HG02642 (cell line): ENCODE results near the gene SALL3.
"Not testable (repeated sequence)": the region's sequence is repeated elsewhere in the genome, so short reads cannot be mapped to it uniquely, and the experiment has no call there.

Experiments used
- ATAC-seq: cut with Tn5 transposase; IDR thresholded peaks from one replicate; pipeline ENCODE4 v1.9.1; 2021; ENCODE audit warnings: mild to moderate bottlenecking; ENCODE audit not compliant: unreplicated experiment, poor library complexity

The SALL3 gene

GRCh38 chr18:78979730-78980278, at the start of gene SALL3:
Gene SALL3 (plus strand): TSS chr18:78979818. CDS start chr18:78980275, 457 bp downstream.
- ATAC-seq, result no peak

DNA sequence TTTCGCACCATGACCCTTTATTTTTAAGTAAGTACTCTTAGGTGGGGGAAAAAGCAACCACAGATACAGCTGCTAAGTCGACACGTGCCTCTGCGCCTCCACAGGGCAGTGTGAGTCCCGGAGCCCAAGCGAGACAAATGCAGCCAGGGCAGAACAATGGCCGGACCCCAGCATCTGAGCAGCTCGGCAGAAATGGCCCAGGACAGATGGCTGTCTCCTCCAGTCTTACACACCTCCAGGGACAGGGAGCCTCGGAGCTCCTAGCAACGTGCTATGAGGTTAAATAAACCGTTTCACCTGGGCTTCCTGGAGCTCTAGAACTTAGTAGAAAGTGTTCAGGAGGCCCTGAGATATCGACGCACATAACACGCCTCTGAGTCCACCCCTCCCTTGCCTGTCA, 47.3 kb upstream of the SALL3 start:
- no peak for ATAC-seq

DNA sequence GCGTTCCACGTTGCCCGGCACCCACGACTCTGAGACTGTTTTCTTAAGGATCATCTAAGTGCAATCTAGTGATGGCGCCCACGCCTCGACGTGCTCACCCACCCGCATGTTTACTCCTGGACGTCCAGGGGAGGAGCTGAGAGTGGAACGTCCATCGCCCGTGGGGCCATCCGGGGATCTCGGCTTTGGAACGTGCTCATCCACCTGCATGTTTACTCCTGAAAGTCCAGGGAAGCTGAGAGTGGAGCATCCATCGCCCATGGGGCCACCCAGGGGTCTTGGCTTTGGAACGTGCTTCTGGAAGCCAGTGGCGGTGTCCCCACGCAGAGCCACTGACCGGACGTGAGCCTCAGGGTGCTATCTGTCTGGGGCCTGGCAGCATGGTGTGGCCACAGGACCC, 45.6 kb upstream of the SALL3 start:
- no peak for ATAC-seq

DNA sequence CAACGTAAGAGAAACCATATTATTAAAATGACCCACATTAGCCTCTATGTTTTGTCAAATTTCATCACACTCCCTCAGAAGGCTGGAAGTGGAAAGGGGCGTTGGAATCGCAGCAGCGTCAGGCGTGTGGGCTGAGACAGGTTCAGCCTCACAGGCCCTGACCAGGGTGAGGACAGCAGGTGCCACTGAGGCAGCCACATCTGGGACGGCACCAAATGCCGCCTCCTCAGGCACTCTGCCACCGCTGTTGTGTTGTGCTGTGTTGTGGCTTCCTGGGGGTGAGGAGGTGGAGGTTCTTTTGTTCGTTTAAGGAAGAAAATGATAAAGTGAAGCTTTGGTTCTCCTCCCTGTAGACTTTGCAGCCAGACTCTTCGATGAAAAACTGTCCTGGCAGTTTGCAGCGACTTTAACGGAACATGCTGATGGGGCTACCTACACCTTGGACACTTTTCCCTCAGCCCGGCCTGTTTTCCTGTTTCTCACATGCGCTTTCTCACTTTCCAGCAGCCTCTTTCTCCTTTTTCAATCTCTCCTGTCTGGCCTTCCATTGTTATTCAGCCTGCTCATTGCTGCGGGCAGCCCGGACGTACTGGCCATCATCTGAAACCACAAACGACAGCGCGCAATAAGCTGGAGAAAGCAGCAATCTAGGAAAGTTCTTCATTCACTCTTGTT, 44.9 kb upstream of the SALL3 start:
- no peak for ATAC-seq

DNA sequence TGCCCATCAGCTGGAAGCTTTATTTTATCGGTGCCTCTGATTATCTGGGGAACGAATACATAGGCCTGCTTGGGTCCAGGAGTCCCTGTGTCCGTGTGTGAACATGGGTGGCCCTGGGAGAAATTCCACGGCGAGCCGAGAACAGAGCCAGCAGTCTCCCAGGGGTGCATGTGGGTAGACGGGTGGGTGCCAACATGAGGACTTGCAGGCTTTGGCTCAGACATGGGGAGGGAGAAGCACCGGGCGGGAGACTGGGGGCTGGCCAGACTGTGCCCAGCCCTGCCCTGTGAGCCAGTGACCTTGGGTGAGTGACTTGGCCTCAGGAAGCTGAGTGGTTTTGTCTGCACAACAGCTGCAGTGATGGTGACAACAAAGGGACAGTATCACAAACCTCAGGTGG, 44.2 kb upstream of the SALL3 start:
- ATAC-seq, result no peak

DNA sequence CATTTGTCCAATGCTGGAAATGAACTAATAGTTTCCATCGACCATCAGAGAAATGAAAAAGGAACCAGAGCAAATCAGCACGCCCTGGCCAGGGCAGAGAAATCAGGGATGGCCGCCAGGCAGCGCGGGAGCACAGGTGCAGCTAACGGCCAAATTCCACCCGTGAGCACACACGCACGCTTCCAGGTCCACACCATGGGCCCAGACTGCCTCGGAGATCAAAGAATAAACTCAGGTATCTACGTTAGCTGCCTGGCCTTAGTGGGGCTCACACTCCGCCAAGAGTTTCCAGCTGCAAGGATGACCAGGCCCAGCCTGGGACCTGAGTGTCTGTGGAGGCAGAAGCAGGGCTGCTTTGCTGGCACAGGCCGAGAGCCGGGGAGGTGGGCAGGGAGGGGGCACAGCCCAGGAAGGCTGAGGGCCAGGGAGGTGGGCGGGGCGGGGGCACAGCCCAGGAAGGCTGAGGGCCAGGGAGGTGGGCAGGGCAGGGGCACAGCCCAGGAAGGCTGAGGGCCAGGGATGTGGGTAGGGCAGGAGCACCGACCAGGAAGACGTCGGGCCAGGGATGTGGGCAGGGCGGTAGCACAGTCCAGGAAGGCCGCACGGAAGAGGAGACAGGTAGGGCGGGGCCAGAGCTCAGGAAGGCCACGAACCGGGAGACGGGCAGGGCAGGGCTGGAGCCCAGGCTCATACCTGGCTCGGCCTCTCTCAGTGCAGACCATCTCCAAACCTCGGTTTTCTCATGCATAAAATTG, 43.2 kb upstream of the SALL3 start:
- no peak for ATAC-seq

- no peak for ATAC-seq
Observed at GRCh38 chr18:78937166-78937565, 42.5 kb upstream of the SALL3 start.

- no peak for ATAC-seq
Observed at GRCh38 chr18:78939105-78939504, 40.5 kb upstream of the SALL3 start.

- ATAC-seq, result no peak
Observed at GRCh38 chr18:78939734-78940494, 39.7 kb upstream of the SALL3 start.

DNA sequence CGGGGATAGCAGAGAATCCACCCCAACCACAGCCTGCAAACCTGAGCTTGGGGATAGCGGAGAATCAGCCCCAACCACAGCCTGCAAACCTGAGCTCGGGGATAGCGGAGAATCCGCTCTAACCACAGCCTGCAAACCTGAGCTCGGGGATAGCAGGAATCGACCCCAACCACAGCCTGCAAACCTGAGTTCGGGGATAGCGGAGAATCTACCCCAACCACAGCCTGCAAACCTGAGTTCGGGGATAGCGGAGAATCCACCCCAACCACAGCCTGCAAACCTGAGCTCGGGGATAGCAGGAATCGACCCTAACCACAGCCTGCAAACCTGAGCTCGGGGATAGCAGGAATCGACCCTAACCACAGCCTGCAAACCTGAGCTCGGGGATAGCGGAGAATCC, 37.4 kb upstream of the SALL3 start:
- ATAC-seq, result not testable (repeated sequence)

GRCh38 chr18:78945628-78946027, 34.0 kb upstream of the SALL3 start:
- no peak for ATAC-seq

- no peak for ATAC-seq
Observed at GRCh38 chr18:78947291-78947690, 32.3 kb upstream of the SALL3 start.

DNA sequence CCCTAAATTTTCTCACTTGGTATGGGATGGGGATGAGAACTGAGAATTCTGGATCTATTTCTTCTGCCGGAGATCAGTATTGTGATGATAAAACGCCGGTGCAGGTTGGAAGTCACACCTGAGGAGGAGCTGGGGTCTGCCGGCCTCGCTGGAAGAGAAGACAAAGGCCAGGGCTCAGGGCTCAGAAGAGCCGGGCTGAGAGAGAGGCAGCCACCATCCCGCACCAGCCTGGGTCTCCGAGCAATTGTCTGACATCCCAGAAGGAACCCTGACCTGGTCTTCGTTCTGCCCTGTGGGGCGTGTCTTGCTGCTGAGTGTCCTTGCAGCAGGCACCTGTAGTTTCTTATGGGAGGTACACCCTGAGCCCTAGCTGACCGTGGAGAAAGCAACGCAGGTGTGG, 31.4 kb upstream of the SALL3 start:
- no peak for ATAC-seq

- ATAC-seq, result no peak
Observed at GRCh38 chr18:78948707-78949106, 30.9 kb upstream of the SALL3 start.

DNA sequence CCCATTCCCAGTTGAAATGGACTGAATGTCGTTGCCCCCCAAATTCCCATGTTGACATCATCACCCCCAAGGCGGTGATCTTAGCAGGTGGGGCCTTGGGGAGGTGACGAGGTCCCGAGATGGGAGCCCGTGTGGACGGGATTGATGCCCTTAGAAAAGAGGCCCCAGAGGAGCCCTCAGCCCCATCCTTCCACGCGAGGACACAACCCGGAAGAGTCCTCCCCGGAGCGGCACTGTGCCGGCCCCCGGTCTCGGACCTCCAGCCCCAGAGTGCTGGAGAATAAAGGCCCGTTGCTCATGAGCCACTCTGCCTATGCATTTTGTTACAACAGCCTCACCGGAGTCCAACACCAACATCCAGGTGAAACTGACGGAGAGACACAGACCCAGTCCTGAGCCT, 30.4 kb upstream of the SALL3 start:
- no peak for ATAC-seq

DNA sequence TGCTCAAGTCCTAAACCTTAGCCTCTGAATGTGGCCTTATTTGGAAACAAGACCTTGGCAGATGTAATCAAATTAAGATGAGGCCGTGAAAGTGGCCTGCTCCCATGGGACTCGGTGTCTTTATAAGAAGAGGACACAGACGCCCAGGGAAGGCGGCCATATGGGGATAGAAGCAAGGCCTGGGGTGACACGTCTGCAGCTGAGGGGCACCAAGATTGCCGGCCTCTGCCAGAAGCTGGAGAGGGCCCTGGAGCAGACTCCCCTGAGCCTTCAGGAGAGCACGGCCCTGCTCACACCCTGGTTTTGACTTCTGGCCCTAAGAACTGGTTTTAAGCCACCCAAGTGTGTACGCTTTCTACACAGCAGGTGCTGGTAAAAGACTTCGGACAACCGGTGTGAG, 29.2 kb upstream of the SALL3 start:
- no peak for ATAC-seq

DNA sequence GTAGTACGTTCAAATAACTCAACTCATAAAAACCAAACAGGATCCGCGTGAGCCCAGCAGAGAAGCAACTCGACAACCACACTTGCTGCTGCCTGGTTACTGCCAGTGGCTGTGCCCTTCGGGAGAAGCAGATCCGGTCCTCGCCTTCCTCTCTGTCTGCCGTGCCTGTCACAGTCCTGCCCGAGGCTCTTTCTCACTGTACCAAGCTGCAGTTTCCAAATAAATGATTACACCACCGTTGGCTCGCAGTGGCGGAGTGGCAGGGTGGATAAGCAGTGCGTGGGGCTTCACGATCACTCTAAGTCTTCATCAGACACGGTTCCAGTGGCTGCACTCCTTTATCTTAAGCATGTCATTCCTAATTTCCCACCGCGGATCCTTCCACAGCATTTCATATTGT, 26.1 kb upstream of the SALL3 start:
- ATAC-seq, result no peak

DNA sequence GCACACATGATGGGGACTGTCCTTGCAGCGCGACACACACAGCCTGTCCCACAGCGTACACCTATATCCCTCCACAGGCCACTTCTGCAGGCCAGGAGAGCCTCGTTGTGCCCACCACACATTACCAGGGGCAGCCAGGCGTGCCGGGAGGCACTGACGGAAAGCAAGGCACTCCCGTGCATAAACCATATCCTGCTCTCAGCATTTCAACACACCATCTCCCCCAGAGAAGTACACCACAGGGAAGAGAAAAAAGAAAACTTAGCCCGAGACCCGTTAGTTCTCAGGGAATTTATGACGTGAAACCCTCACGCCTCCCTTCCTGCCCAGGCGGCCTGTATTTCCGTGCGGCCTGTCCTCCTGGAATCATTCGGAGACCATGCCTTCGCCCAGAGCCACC, 24.6 kb upstream of the SALL3 start:
- ATAC-seq, result no peak

- ATAC-seq, result no peak
Observed at GRCh38 chr18:78957140-78957539, 22.5 kb upstream of the SALL3 start.

GRCh38 chr18:78960709-78961108, 18.9 kb upstream of the SALL3 start:
- no peak for ATAC-seq

- no peak for ATAC-seq
Observed at GRCh38 chr18:78962098-78962497, 17.5 kb upstream of the SALL3 start.
